H9 (cell line): ENCODE data around the gene TAOK3. TPM values are rescaled to one million over a fixed set of nuclear protein-coding genes. Genes with fewer than 3 reads are reported as not detected.

Source experiments
- DNase-seq: peaks from one replicate; pipeline ENCODE4 v3.0.0-alpha.2; 2017
- H2AFZ ChIP-seq: one replicate; pipeline ENCODE4 v1.6.1; 2013; ENCODE audit warnings: mild to moderate bottlenecking, low read length, control low read depth, moderate library complexity
- H2AK5ac ChIP-seq: 2 replicates; pipeline ENCODE4 v1.6.1; 2013; ENCODE audit warnings: low read length, control low read depth, mixed read lengths; ENCODE audit not compliant: insufficient read length
- H2BK120ac ChIP-seq: one replicate; pipeline ENCODE4 v1.6.1; 2013; ENCODE audit warnings: low read depth, mild to moderate bottlenecking, low read length, control low read depth, inconsistent platforms; ENCODE audit not compliant: poor library complexity, severe bottlenecking
- H2BK12ac ChIP-seq: 2 replicates; pipeline ENCODE4 v1.6.1; 2013; ENCODE audit warnings: low read length, control low read depth, mixed read lengths, low read depth; ENCODE audit not compliant: insufficient read length
- H2BK15ac ChIP-seq: 2 replicates; pipeline ENCODE4 v1.6.1; 2013; ENCODE audit warnings: low read depth, low read length, control low read depth
- H2BK20ac ChIP-seq: one replicate; pipeline ENCODE4 v1.6.1; 2013; ENCODE audit warnings: low read depth, mild to moderate bottlenecking, low read length, control low read depth, inconsistent platforms; ENCODE audit not compliant: poor library complexity, severe bottlenecking
- H2BK5ac ChIP-seq: 2 replicates; pipeline ENCODE4 v1.6.1; 2013; ENCODE audit warnings: low read length, control low read depth, mixed read lengths; ENCODE audit not compliant: insufficient read length
- H3K14ac ChIP-seq: 2 replicates; pipeline ENCODE4 v1.6.1; 2013; ENCODE audit warnings: low read length, control low read depth; ENCODE audit not compliant: insufficient read depth
- H3K18ac ChIP-seq: 2 replicates; pipeline ENCODE4 v1.6.1; 2013; ENCODE audit warnings: low read depth, mild to moderate bottlenecking, mixed read lengths, low read length, control low read depth; ENCODE audit not compliant: insufficient read length
- H3K23ac ChIP-seq: 2 replicates; pipeline ENCODE4 v1.6.1; 2013; ENCODE audit warnings: low read length, control low read depth, mixed read lengths, low read depth; ENCODE audit not compliant: insufficient read length
- H3K23me2 ChIP-seq: 2 replicates; pipeline ENCODE4 v1.6.1; 2013; ENCODE audit warnings: low read depth, mild to moderate bottlenecking, mixed read lengths, low read length, control low read depth; ENCODE audit not compliant: insufficient read length, poor library complexity, severe bottlenecking
- H3K27ac ChIP-seq: 2 replicates; pipeline ENCODE4 v1.5.1; 2013; ENCODE audit warnings: low read length, control low read depth, mixed read lengths, low read depth; ENCODE audit not compliant: insufficient read length
- H3K27me3 ChIP-seq: 2 replicates; pipeline ENCODE4 v1.6.1; 2013; ENCODE audit warnings: low read length, control low read depth, inconsistent platforms; ENCODE audit not compliant: insufficient read depth
- H3K4ac ChIP-seq: 2 replicates; pipeline ENCODE4 v1.6.1; 2013; ENCODE audit warnings: low read depth, mild to moderate bottlenecking, control low read depth, inconsistent platforms, low read length, moderate library complexity
- H3K4me1 ChIP-seq: 2 replicates; pipeline ENCODE4 v1.6.1; 2013; ENCODE audit warnings: low read length, control low read depth, inconsistent platforms; ENCODE audit not compliant: insufficient read depth
- H3K4me2 ChIP-seq: 2 replicates; pipeline ENCODE4 v1.6.1; 2013; ENCODE audit warnings: low read length, control low read depth, mixed read lengths; ENCODE audit not compliant: insufficient read length, insufficient read depth
- H3K56ac ChIP-seq: 2 replicates; pipeline ENCODE4 v1.6.1; 2013; ENCODE audit warnings: low read depth, mild to moderate bottlenecking, mixed read lengths, low read length, control low read depth; ENCODE audit not compliant: insufficient read length
- H3K79me1 ChIP-seq: 2 replicates; pipeline ENCODE4 v1.6.1; 2013; ENCODE audit warnings: low read depth, mild to moderate bottlenecking, moderate library complexity, low read length, control low read depth, inconsistent platforms; ENCODE audit not compliant: insufficient read depth, poor library complexity, severe bottlenecking
- H3K79me2 ChIP-seq: 2 replicates; pipeline ENCODE4 v1.6.1; 2013; ENCODE audit warnings: low read length, control low read depth, inconsistent platforms; ENCODE audit not compliant: insufficient read depth
- H3K9ac ChIP-seq: 2 replicates; pipeline ENCODE4 v1.6.1; 2013; ENCODE audit warnings: low read length, control low read depth, mixed read lengths; ENCODE audit not compliant: insufficient read length; ENCODE audit errors: extremely low read depth
- H3K9me3 ChIP-seq: one replicate; pipeline ENCODE4 v1.6.1; 2013; ENCODE audit warnings: low read depth, low read length, inconsistent platforms; ENCODE audit not compliant: control insufficient read depth
- H3T11ph ChIP-seq: one replicate; pipeline ENCODE4 v1.6.1; 2013; ENCODE audit warnings: mild to moderate bottlenecking, low read length, control low read depth, inconsistent platforms
- H4K20me1 ChIP-seq: one replicate; pipeline ENCODE4 v1.6.1; 2013; ENCODE audit not compliant: control insufficient read depth, insufficient read length, insufficient read depth
- H4K5ac ChIP-seq: 2 replicates; pipeline ENCODE4 v1.6.1; 2013; ENCODE audit warnings: low read depth, mild to moderate bottlenecking, mixed read lengths, low read length, control low read depth; ENCODE audit not compliant: insufficient read length
- H4K8ac ChIP-seq: replicated peaks from 2 replicates; pipeline ENCODE4 v1.6.1; 2013; ENCODE audit warnings: low read length, control low read depth, mixed read lengths, low read depth; ENCODE audit not compliant: insufficient read length
- H4K91ac ChIP-seq: 2 replicates; pipeline ENCODE4 v1.6.1; 2013; ENCODE audit warnings: low read depth, mild to moderate bottlenecking, moderate library complexity, mixed read lengths, low read length, control low read depth; ENCODE audit not compliant: insufficient read length
- H3K27ac Mint-ChIP-seq, 3 experiments: 2 replicates in 2 of 3; 3 replicates in 1 of 3; pipeline ENCODE4 v1.8.0; 2020 to 2021; ENCODE audit warnings: mixed read lengths in 3 of 3, mild to moderate bottlenecking in 1 of 3, moderate library complexity in 1 of 3
- H3K27me3 Mint-ChIP-seq: 2 replicates; pipeline ENCODE4 v1.8.0; 2021; ENCODE audit warnings: low read depth, mild to moderate bottlenecking, moderate library complexity, mixed read lengths
- H3K36me3 Mint-ChIP-seq, 3 experiments: 2 replicates in 2 of 3; 3 replicates in 1 of 3; pipeline ENCODE4 v1.8.0; 2020 to 2021; ENCODE audit warnings: low read depth in 3 of 3, mixed read lengths in 3 of 3; ENCODE audit not compliant: insufficient read depth in 1 of 3
- H3K4me1 Mint-ChIP-seq, 2 experiments: 2 replicates each; pipeline ENCODE4 v1.8.0; 2020; ENCODE audit warnings: mixed read lengths in 2 of 2
- H3K4me3 Mint-ChIP-seq, 2 experiments: 2 replicates in 1 of 2; 3 replicates in 1 of 2; pipeline ENCODE4 v1.8.0; 2020 to 2021; ENCODE audit warnings: mild to moderate bottlenecking in 2 of 2, mixed read lengths in 2 of 2, moderate library complexity in 1 of 2
- H3K9me3 Mint-ChIP-seq, 2 experiments: 2 replicates in 1 of 2; 3 replicates in 1 of 2; pipeline ENCODE4 v1.8.0; 2020; ENCODE audit warnings: mild to moderate bottlenecking in 2 of 2, mixed read lengths in 2 of 2, moderate library complexity in 1 of 2
- CTCF ChIP-seq: fragments of 200-600 bp; sonication (generic); conservative IDR thresholded peaks from 3 replicates; pipeline ENCODE4 v1.8.0; 2021; ENCODE audit warnings: antibody characterized with exemption, mild to moderate bottlenecking
- WGBS: extraction: QIAGEN DNeasy Blood & Tissue Kit; methylation state at CpG from one replicate; pipeline ENCODE4 v1.1.7; 2013; ENCODE audit warnings: missing lambda C conversion rate, low lambda C conversion rate, mixed read lengths; ENCODE audit not compliant: insufficient read length; ENCODE audit errors: extremely low coverage; 5-methylcytosine and 5-hydroxymethylcytosine counted together
- total RNA-seq: library from RNA; stranded (reverse); gene quantifications from 2 replicates; pipeline ENCODE4 v1.2.1, GENCODE V29; 2021

The TAOK3 gene
- total RNA-seq, 1 experiment from 2014 or later, result 5.2 TPM

DNA sequence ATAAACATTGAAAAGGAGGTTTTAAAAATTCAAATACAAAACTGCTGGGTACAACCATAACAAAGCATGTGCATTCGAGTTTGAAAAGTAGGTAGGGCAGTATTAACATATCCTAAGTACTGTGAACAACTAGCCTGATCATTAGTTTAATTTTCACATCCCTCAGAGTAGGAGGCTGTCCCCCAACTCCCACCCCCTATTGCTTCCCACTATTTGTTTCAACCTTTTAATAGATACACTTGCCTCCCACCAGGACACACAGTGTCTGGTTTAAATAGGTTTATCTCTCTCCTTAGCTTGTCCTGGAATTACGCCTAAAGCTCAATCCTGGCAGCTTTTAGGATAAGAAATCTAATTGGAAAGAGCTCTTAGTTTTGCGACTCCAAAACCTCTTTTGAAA is 2.1 kb downstream of the TAOK3 start:
- Histone ChIP-seq H4K5ac (no peak overlapping the region), H3K4ac (no peak overlapping the region), H3K79me1 (no peaks in the 10 kb centered on the region), H2AFZ (no peak overlapping the region), H3K79me2 (no peaks in the 10 kb centered on the region), H3T11ph (no peak overlapping the region), H4K8ac (no peak overlapping the region), H2BK120ac (no peak overlapping the region), H2BK12ac (no peak overlapping the region), H3K4me2 (no peak overlapping the region), H4K20me1 (no peaks in the 10 kb centered on the region), H3K14ac (no peak overlapping the region), H3K23me2 (peaks cover 20% of the 10 kb centered on the region), H4K91ac (no peak overlapping the region), H2BK5ac (no peak overlapping the region), H3K4me1 (no peaks in the 10 kb centered on the region), H2BK15ac (no peak overlapping the region), H3K9me3 (no peaks in the 10 kb centered on the region), H2BK20ac (no peak overlapping the region), H3K18ac (no peak overlapping the region), H3K27ac (no peak overlapping the region), H2AK5ac (no peak overlapping the region), H3K23ac (no peak overlapping the region), H3K27me3 (no peaks in the 10 kb centered on the region), H3K9ac (no peak overlapping the region), H3K56ac (no peak overlapping the region)
- TF ChIP-seq CTCF, result no peak
- Mint-ChIP-seq H3K27ac (no peak overlapping the region), H3K9me3 (no peaks in the 10 kb centered on the region), H3K27me3 (peaks cover 29% of the 10 kb centered on the region), H3K36me3 (no peaks in the 10 kb centered on the region; a peak in 1 of 7 replicates), H3K4me3 (peak overlapping the region; percentile 86 to 97), H3K4me1 (peaks cover 26 to 29% of the 10 kb centered on the region in 2 experiments)
- DNase-seq, result no peak
- no CpG with 5 or more reads among the region's 3 CpGs for WGBS
